T-helper 22 cell (primary cell): ENCODE results near the gene POLD4.

Experiments used
- DNase-seq: peaks from one replicate; pipeline ENCODE4 v3.0.0-alpha.2; 2020; ENCODE audit warnings: low read depth

The POLD4 gene

GRCh38 chr11:67370351-67371076, 17.2 kb upstream of the POLD4 start:
- DNase-seq: no peak

GRCh38 chr11:67369801-67370284, 16.5 kb upstream of the POLD4 start:
- DNase-seq: no peak

GRCh38 chr11:67369275-67369674, 15.9 kb upstream of the POLD4 start:
- no peak for DNase-seq

- no peak for DNase-seq
Measured at GRCh38 chr11:67368621-67369020, 15.3 kb upstream of the POLD4 start.

- no peak for DNase-seq
Measured at GRCh38 chr11:67367761-67368227, 14.4 kb upstream of the POLD4 start.

- DNase-seq: no peak
Measured at GRCh38 chr11:67366961-67367760, 13.8 kb upstream of the POLD4 start.

- no peak for DNase-seq
Measured at GRCh38 chr11:67366546-67366945, 13.2 kb upstream of the POLD4 start.

- DNase-seq: no peak
Measured at GRCh38 chr11:67365736-67366444, 12.5 kb upstream of the POLD4 start.

GRCh38 chr11:67364783-67365722, 11.7 kb upstream of the POLD4 start:
- no peak for DNase-seq

- DNase-seq: no peak
Measured at GRCh38 chr11:67364169-67364568, 10.8 kb upstream of the POLD4 start.

- no peak for DNase-seq
Measured at GRCh38 chr11:67357831-67358670, 4.7 kb upstream of the POLD4 start.

- DNase-seq: no peak
Measured at GRCh38 chr11:67356864-67357561, 3.7 kb upstream of the POLD4 start.

GRCh38 chr11:67356387-67356863, 3.1 kb upstream of the POLD4 start:
- DNase-seq: no peak

- DNase-seq: no peak
Measured at GRCh38 chr11:67355794-67356386, 2.5 kb upstream of the POLD4 start.

- DNase-seq: no peak
Measured at GRCh38 chr11:67355023-67355793, 1.9 kb upstream of the POLD4 start.

GRCh38 chr11:67354075-67355022, 1.0 kb upstream of the POLD4 start:
- DNase-seq: no peak
